ENCODE measurements around the gene PRR23E. TPM values are rescaled to one million over a fixed set of nuclear protein-coding genes. Genes with fewer than 3 reads are reported as not detected.

The PRR23E gene
- total RNA-seq (not detected), polyA plus RNA-seq (not detected)
- long read RNA-seq, donor 1: 0 reads
- long read RNA-seq, donor 2: 0 reads
- long read RNA-seq, donor 3: 0 reads
- long read RNA-seq, donor 4: 0 reads
- long read RNA-seq, donor 5: 0 reads

DNA sequence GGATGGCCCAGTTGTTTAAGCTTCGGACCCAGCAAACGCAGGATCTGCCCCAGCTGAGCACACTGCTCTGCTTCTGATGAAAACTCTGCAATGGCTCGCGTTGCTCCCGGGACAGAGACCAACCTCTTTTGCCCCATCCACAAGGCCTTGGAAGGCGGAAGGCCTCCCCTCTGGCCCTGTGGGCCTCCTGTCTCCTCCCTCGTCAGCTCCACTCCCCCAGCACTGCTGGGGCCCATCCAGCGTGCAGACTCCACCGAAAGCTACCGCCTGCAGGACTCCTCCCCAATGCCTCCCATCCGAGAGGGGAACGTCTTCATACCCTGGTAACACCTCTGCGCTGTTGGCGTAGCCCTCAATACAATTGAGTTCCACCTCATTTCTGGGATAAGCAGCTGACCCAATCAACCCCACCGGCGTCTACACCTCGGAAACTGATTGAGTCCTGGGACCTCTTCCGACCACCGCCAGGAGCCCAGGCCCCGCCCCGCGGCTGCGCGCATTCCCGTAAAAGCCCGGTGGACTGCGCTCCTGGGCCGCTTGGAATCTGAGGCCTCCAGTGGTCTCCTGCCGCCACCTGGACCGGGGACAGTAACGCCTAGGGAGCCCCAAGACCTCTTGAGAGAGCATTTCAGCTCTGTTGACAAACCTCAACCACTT lies at the start of gene PRR23E:
Gene PRR23E, plus strand, starts transcription at position 556 of the 657 bp plus-strand sequence. CDS start 3,555 bp downstream, outside the sequence.
- H3K27me3 ChIP-seq (ENCODE audit: control insufficient read depth in 3 of 3, insufficient read depth in 3 of 3, low read length in 2 of 3): no peaks in the 10 kb centered on the region
- DNase-seq: no peak
- no peaks in the 10 kb centered on the region for H3K4me1 ChIP-seq (ENCODE audit: control insufficient read depth in 5 of 5, insufficient read depth in 5 of 5, low read length in 5 of 5)
- no peaks in the 10 kb centered on the region for H3K36me3 ChIP-seq (ENCODE audit: control insufficient read depth in 4 of 4, insufficient read depth in 4 of 4, low read length in 4 of 4)
- 91 to 94% methylated on average over 31 of the region's 31 CpGs for WGBS, 2 donors
- TF ChIP-seq CTCF (IDR thresholded peaks at IDR 0.05; ENCODE audit: control extremely low read depth, extremely low read depth): no peak
- H3K9me3 ChIP-seq (ENCODE audit: control insufficient read depth in 4 of 4, insufficient read depth in 3 of 4, low read length in 3 of 4): peaks cover 0 to 6% (median 0%) of the 10 kb centered on the region in 4 donors
- no peak within 1 kb of the TSS for H3K27ac ChIP-seq (ENCODE audit: low read depth in 1 of 2, low read length in 1 of 2)
- no peak within 1 kb of the TSS for H3K9ac ChIP-seq (ENCODE audit: insufficient read depth in 1 of 2, low read length in 2 of 2)
- no peak for ATAC-seq (ENCODE audit: insufficient read depth, low FRiP score)
- H3K4me3 ChIP-seq: no peak within 1 kb of the TSS

DNA sequence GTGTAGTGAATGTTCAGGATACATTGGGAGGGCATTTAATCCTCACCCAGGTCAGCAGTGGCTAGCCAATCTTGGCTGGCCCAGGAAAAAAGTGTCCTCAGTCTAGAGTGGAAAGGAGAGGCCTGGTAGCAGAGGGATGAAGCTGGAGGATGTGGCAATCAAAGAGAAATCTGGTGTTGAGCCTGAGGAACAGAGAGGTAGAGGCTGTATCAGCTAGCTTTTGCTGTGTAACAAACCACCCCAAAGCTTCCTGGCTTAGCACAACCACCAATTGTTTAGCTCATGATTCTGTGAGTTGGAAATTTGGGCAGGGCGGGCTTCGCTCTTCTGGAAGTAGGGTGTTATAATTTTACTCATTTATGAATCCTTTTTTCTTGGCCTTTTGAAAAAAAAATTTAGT lies 49.8 kb upstream of the PRR23E start:
- Histone ChIP-seq H3K4me3 (no peak overlapping the region), H3K36me3 (ENCODE audit: control insufficient read depth in 4 of 4, insufficient read depth in 4 of 4, low read length in 4 of 4) (no peaks in the 10 kb centered on the region), H3K9ac (ENCODE audit: insufficient read depth in 1 of 2, low read length in 2 of 2) (no peak overlapping the region), H3K27ac (ENCODE audit: low read depth in 1 of 2, low read length in 1 of 2) (no peak overlapping the region), H3K9me3 (ENCODE audit: control insufficient read depth in 4 of 4, insufficient read depth in 3 of 4, low read length in 3 of 4) (peaks cover 0 to 1% (median 0%) of the 10 kb centered on the region in 4 donors), H3K27me3 (ENCODE audit: control insufficient read depth in 3 of 3, insufficient read depth in 3 of 3, low read length in 2 of 3) (no peaks in the 10 kb centered on the region), H3K4me1 (ENCODE audit: control insufficient read depth in 5 of 5, insufficient read depth in 5 of 5, low read length in 5 of 5) (peaks cover 0 to 8% (median 3%) of the 10 kb centered on the region in 5 donors)
- DNase-seq: no peak
- WGBS, 2 donors: 79 to 96% methylated on average over 2 of the region's 2 CpGs
- TF ChIP-seq CTCF (IDR thresholded peaks at IDR 0.05; ENCODE audit: control extremely low read depth, extremely low read depth): no peak
- no peak for ATAC-seq (ENCODE audit: insufficient read depth, low FRiP score)

DNA sequence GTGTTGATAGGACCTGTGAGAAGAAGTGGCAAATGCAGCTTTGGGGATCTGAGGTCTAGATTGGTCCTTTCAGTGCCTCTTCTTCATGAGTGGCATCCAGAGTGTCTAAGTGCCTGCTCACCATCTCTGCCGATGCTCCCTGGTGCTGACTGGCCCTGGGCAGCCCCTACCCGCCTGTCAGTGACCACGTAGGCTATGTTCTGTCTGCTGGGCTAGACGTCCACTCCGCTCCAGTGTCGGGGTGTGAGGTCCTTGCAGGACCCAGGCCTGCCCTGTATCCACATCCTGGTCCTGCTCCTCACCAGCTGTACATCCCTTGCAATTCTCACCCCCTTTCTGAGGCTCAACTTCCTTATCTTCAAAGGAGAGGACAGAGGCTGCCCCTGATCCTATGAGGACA lies 48.3 kb upstream of the PRR23E start:
- WGBS, 2 donors: 90 to 93% methylated on average over 6 of the region's 6 CpGs

More for the DNA sequence above, 48.3 kb upstream of the PRR23E start:
- ATAC-seq (ENCODE audit: insufficient read depth, low FRiP score) (no peak), DNase-seq (no peak)
- Histone ChIP-seq H3K9ac (ENCODE audit: insufficient read depth in 1 of 2, low read length in 2 of 2) (no peak overlapping the region), H3K27me3 (ENCODE audit: control insufficient read depth in 3 of 3, insufficient read depth in 3 of 3, low read length in 2 of 3) (no peaks in the 10 kb centered on the region), H3K27ac (ENCODE audit: low read depth in 1 of 2, low read length in 1 of 2) (no peak overlapping the region), H3K4me3 (no peak overlapping the region), H3K9me3 (ENCODE audit: control insufficient read depth in 4 of 4, insufficient read depth in 3 of 4, low read length in 3 of 4) (peaks cover 0 to 1% (median 0%) of the 10 kb centered on the region in 4 donors), H3K4me1 (ENCODE audit: control insufficient read depth in 5 of 5, insufficient read depth in 5 of 5, low read length in 5 of 5) (peaks cover 0 to 8% (median 3%) of the 10 kb centered on the region in 5 donors), H3K36me3 (ENCODE audit: control insufficient read depth in 4 of 4, insufficient read depth in 4 of 4, low read length in 4 of 4) (no peaks in the 10 kb centered on the region)
- no peak for TF ChIP-seq CTCF (IDR thresholded peaks at IDR 0.05; ENCODE audit: control extremely low read depth, extremely low read depth)
